Measurements from ENCODE around the gene SHISA9. TPM values are rescaled to one million over a fixed set of nuclear protein-coding genes. Genes with fewer than 3 reads are reported as not detected.

The SHISA9 gene
- total and polyA plus RNA-seq, 12 donors, result 0.04 to 4.8 (median 0.35) TPM

DNA sequence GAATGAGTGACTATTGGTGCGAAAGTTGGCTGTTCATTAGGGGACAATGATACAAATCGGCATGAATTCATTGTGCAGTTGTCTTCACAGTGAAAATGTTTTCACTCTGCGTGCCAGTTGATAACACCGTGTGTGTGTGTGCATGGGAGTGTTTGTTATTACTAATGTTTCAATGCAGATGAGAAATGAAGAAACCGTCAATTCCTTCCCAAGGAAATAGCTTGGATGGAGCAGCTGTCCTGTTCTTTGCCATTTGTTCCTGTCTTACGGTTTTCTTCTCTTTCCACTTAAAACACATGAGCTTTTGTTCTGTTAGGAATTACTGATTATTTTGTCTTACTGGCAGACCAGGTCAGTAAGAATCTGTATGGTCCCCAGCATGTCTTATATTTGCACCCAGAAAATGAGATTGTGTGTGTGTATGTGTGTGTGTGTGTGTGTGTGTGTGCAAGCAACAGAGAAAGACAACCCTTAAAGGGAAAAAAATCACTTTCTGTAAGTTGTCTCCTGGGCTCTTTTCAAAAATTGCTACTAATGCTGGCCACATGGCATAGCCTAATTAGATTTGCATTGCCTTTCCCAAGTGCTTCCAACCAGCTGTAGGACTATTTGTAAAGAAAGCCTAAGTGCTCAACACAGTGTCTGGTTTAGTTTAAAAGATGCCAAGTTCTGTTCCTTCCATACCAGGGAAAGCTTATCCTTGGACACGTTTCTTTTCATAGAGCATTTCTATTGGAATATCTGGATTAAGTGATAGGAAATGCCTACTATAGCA lies 23.8 kb downstream of the SHISA9 start:
- intact Hi-C loops (cut with DNase I), result no loop called here
- H3K36me3 ChIP-seq (replicated peaks in 1 of 2), result no peaks in the 10 kb centered on the region
- H3K9me3 ChIP-seq (replicated peaks in 1 of 3), result no peaks in the 10 kb centered on the region
- H3K4me1 ChIP-seq (replicated peaks in 1 of 2), result no peaks in the 10 kb centered on the region
- no peak for DNase-seq
- no peak overlapping the region for H3K27ac ChIP-seq
- H3K4me3 ChIP-seq, result no peak overlapping the region
- WGBS, 4 donors, result 64 to 74% (median 70%) methylated on average over 7 of the region's 7 CpGs
- no peaks in the 10 kb centered on the region for H3K27me3 ChIP-seq
- TF ChIP-seq POLR2A (IDR thresholded peaks at IDR 0.05), result no peak
- TF ChIP-seq, protein P1, sequence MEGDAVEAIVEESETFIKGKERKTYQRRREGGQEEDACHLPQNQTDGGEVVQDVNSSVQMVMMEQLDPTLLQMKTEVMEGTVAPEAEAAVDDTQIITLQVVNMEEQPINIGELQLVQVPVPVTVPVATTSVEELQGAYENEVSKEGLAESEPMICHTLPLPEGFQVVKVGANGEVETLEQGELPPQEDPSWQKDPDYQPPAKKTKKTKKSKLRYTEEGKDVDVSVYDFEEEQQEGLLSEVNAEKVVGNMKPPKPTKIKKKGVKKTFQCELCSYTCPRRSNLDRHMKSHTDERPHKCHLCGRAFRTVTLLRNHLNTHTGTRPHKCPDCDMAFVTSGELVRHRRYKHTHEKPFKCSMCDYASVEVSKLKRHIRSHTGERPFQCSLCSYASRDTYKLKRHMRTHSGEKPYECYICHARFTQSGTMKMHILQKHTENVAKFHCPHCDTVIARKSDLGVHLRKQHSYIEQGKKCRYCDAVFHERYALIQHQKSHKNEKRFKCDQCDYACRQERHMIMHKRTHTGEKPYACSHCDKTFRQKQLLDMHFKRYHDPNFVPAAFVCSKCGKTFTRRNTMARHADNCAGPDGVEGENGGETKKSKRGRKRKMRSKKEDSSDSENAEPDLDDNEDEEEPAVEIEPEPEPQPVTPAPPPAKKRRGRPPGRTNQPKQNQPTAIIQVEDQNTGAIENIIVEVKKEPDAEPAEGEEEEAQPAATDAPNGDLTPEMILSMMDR (IDR thresholded peaks at IDR 0.05), result no peak

DNA sequence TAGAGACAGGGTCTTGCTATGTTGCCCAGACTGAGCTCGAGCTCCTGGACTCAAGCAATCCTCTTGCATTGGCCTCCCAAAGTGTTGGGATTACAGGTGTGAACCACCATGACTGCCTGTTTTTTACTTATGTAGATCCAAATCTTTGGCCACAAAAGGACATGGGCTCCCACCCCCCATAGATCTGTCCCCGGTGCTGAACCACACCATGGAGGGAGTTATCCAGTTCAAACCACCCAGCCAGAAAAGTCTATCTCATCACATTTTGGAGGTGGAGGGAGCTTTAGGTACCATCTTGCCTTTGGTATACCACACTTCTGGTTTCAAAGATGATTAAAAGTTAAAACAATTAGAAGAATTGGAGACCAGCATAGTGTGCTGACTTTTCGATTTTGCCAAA lies 26.2 kb downstream of the SHISA9 start:
- WGBS, 4 donors, result 69 to 80% (median 76%) methylated on average over 3 of the region's 3 CpGs
- DNase-seq, result no peak
- TF ChIP-seq, protein P1 (IDR thresholded peaks at IDR 0.05), result no peak
- no peak for TF ChIP-seq POLR2A (IDR thresholded peaks at IDR 0.05)

DNA sequence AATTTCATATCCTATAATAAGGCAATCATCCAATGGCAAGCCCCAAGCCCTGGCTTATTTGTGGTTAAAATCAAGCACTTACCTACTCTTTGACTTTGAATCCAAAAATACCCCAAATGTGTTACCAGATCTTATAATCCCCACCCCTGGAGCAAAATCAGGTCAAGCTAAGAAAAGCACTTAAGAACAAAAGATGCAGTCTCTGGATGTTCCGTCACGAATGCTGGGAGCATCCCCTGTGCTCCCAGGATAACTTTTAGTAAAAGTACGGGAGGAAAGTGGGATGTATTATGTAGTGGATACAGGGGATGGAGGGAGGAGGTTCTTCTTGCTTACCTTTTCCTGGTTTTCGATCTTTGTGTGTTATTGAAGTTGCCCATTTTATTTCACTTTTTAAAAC lies 29.5 kb downstream of the SHISA9 start:
- intact Hi-C loops (cut with DNase I), result no loop called here
- no peak overlapping the region for H3K4me3 ChIP-seq
- no peaks in the 10 kb centered on the region for H3K27me3 ChIP-seq
- H3K9me3 ChIP-seq (replicated peaks in 1 of 3), result no peaks in the 10 kb centered on the region
- 65 to 74% (median 70%) methylated on average over 4 of the region's 4 CpGs for WGBS, 4 donors
- no peaks in the 10 kb centered on the region for H3K4me1 ChIP-seq (replicated peaks in 1 of 2)
- no peaks in the 10 kb centered on the region for H3K36me3 ChIP-seq (replicated peaks in 1 of 2)
- H3K27ac ChIP-seq, result no peak overlapping the region
- DNase-seq, result no peak
- TF ChIP-seq POLR2A (IDR thresholded peaks at IDR 0.05), result no peak
- TF ChIP-seq, protein P1 (IDR thresholded peaks at IDR 0.05), result no peak

More for the DNA sequence above, 26.2 kb downstream of the SHISA9 start:
- Histone ChIP-seq H3K27ac (no peak overlapping the region), H3K9me3 (replicated peaks in 1 of 3) (no peaks in the 10 kb centered on the region), H3K36me3 (replicated peaks in 1 of 2) (no peaks in the 10 kb centered on the region), H3K27me3 (no peaks in the 10 kb centered on the region), H3K4me3 (no peak overlapping the region), H3K4me1 (replicated peaks in 1 of 2) (no peaks in the 10 kb centered on the region)
- intact Hi-C loops (cut with DNase I), result no loop called here

DNA sequence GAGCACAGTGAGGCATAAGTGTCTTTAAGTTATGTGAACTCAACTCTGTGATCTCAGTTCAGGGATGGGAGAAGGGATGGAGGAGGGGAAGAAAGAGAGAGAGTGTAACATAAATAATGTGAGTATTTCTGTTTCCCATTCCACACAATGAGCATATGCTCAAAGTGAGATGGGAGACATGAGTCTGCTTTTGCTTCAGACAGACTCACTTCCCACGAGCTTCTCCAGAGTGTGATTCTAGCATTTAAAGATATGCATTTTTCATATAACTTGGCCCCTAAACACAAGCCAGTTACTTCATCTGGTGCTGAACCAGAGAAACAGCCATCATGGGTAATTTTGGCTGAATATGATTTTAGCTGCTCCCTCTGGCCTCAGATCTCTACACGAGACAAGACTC lies 35.0 kb downstream of the SHISA9 start:
- Histone ChIP-seq H3K27me3 (no peaks in the 10 kb centered on the region), H3K4me1 (replicated peaks in 1 of 2) (no peaks in the 10 kb centered on the region), H3K27ac (no peak overlapping the region), H3K36me3 (replicated peaks in 1 of 2) (no peaks in the 10 kb centered on the region), H3K4me3 (no peak overlapping the region), H3K9me3 (replicated peaks in 1 of 3) (no peaks in the 10 kb centered on the region)
- no peak for DNase-seq
- no peak for TF ChIP-seq POLR2A (IDR thresholded peaks at IDR 0.05)
- TF ChIP-seq, protein P1 (IDR thresholded peaks at IDR 0.05), result no peak
- 43 to 57% (median 51%) methylated on average over 2 of the region's 2 CpGs for WGBS, 4 donors
- intact Hi-C loops (cut with DNase I), result no loop called here
